ENCODE results near the gene FILIP1.

DNA sequence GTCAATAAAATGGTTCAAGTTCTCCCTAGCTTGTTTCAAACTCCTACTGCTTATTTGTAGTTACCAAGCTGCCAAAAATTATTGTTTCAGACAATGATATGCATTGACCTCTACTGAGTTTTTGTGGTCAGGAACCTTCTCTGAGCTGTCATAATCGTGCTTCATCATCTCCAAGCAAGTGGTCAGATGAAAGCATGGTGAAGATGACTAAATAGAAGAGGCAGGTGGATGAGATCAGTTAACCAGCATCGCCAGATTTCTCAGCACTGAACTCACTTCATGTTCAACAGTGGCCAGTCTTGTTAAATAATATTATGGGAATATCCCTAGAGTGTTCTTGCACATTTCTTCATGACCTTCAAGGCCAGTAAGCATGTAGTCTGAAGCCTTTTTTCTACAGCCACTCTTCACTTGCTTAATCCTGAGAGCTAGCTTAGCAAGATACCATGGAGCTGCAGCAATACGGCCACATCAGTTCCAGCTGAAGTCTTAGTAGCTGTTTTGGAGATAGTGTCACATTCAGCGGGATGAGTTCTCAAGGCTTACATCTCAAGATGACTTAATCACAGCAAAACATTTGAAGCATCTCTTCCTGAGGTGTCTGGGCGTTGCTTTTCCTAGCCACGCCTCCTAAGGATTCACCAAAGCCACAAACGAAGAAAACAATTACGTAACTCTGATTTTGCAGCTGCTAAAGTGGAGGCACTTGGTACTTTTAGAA lies 107.4 kb downstream of the FILIP1 start:
- TF ChIP-seq, protein P1, sequence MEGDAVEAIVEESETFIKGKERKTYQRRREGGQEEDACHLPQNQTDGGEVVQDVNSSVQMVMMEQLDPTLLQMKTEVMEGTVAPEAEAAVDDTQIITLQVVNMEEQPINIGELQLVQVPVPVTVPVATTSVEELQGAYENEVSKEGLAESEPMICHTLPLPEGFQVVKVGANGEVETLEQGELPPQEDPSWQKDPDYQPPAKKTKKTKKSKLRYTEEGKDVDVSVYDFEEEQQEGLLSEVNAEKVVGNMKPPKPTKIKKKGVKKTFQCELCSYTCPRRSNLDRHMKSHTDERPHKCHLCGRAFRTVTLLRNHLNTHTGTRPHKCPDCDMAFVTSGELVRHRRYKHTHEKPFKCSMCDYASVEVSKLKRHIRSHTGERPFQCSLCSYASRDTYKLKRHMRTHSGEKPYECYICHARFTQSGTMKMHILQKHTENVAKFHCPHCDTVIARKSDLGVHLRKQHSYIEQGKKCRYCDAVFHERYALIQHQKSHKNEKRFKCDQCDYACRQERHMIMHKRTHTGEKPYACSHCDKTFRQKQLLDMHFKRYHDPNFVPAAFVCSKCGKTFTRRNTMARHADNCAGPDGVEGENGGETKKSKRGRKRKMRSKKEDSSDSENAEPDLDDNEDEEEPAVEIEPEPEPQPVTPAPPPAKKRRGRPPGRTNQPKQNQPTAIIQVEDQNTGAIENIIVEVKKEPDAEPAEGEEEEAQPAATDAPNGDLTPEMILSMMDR (IDR thresholded peaks at IDR 0.05; ENCODE audit: borderline replicate concordance, extremely low read depth, low read length, poor library complexity, severe bottlenecking) = no peak
- no peak for TF ChIP-seq EZH2 (IDR thresholded peaks at IDR 0.05; ENCODE audit: borderline replicate concordance, low read depth, low read length, severe bottlenecking)

Data from DND-41 (cell line).